Measurements from ENCODE around the gene AMBP. TPM values are rescaled to one million over a fixed set of nuclear protein-coding genes. Genes with fewer than 3 reads are reported as not detected.
"Not testable (repeated sequence)": the region's sequence is repeated elsewhere in the genome, so short reads cannot be mapped to it uniquely, and the experiment has no call there.

The AMBP gene
- polyA plus RNA-seq, 4 donors = 0.81 to 1.9 (median 1.8) TPM

DNA sequence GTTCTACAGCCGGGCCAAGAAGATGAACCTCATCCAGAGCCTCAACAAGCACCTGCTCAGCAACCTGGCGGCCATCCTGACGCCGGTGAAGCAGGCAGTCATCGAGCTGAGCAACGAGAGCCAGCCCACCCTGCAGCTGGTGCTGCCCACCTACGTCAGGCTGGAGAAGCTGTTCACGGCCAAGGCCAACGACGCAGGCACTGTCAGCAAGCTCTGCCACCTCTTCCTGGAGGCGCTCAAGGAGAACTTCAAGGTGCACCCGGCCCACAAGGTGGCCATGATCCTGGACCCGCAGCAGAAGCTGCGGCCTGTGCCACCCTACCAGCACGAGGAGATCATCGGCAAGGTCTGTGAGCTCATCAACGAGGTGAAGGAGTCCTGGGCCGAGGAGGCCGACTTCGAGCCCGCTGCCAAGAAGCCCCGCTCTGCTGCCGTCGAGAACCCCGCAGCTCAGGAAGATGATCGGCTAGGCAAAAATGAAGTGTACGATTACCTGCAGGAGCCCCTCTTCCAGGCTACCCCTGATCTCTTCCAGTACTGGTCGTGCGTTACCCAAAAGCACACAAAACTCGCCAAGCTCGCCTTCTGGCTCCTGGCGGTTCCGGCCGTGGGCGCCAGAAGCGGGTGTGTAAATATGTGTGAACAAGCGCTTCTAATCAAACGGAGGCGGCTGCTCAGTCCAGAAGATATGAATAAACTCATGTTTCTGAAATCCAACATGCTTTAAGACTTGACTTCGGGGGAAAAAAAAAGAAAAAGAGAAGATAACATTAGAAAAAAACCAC is 28.5 kb downstream of the AMBP start:
- Histone ChIP-seq H3K27ac (ENCODE audit: low read depth in 1 of 3, low read length in 2 of 3) (no peak overlapping the region), H3K9me3 (ENCODE audit: control insufficient read depth in 2 of 2, insufficient read depth in 1 of 2, low read depth in 1 of 2, low read length in 1 of 2) (no peaks in the 10 kb centered on the region), H3K27me3 (ENCODE audit: control insufficient read depth in 3 of 3, insufficient read depth in 3 of 3, low read length in 3 of 3) (no peaks in the 10 kb centered on the region), H3K4me3 (ENCODE audit: low read depth in 1 of 3, low read length in 3 of 3) (no peak overlapping the region), H3K36me3 (ENCODE audit: control insufficient read depth in 3 of 3, insufficient read depth in 2 of 3, low read depth in 1 of 3, low read length in 3 of 3) (peaks cover 0 to 49% (median 0%) of the 10 kb centered on the region in 3 donors), H3K4me1 (ENCODE audit: control insufficient read depth in 3 of 3, insufficient read depth in 2 of 3, low read depth in 1 of 3, low read length in 2 of 3) (no peaks in the 10 kb centered on the region)
- 94 to 95% (median 94%) methylated on average over 40 of the region's 40 CpGs for WGBS, 3 donors
- FAIRE-seq (no peak), DNase-seq (no peak)

DNA sequence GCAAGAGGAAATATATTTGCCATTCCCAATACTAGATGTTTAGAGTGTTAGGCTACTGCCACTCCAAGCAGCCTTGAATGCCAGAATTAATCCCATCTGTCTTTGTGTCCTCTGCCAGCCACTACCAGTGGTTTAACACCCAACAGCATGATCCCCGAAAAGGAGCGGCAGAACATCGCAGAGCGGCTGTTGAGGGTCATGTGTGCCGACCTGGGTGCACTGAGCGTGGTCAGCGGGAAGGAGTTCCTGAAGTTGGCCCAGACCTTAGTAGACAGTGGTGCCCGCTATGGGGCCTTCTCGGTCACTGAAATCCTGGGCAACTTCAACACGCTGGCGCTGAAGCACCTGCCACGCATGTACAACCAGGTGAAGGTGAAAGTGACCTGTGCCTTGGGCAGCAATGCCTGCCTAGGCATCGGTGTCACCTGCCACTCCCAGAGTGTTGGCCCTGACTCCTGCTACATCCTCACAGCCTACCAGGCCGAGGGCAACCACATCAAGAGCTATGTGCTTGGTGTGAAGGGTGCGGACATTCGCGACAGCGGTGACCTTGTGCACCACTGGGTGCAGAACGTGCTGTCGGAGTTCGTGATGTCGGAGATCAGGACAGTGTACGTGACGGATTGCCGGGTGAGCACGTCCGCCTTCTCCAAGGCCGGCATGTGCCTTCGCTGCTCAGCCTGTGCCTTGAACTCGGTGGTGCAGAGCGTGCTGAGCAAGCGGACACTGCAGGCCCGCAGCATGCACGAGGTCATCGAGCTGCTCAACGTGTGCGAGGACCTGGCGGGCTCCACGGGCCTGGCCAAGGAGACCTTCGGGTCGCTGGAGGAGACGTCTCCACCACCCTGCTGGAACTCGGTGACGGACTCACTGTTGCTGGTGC is 29.3 kb downstream of the AMBP start:
- Histone ChIP-seq H3K9me3 (ENCODE audit: control insufficient read depth in 2 of 2, insufficient read depth in 1 of 2, low read depth in 1 of 2, low read length in 1 of 2) (no peaks in the 10 kb centered on the region), H3K4me1 (ENCODE audit: control insufficient read depth in 3 of 3, insufficient read depth in 2 of 3, low read depth in 1 of 3, low read length in 2 of 3) (no peaks in the 10 kb centered on the region), H3K27me3 (ENCODE audit: control insufficient read depth in 3 of 3, insufficient read depth in 3 of 3, low read length in 3 of 3) (no peaks in the 10 kb centered on the region), H3K36me3 (ENCODE audit: control insufficient read depth in 3 of 3, insufficient read depth in 2 of 3, low read depth in 1 of 3, low read length in 3 of 3) (peaks cover 0 to 45% (median 0%) of the 10 kb centered on the region in 3 donors), H3K4me3 (ENCODE audit: low read depth in 1 of 3, low read length in 3 of 3) (no peak overlapping the region), H3K27ac (ENCODE audit: low read depth in 1 of 3, low read length in 2 of 3) (no peak overlapping the region)
- FAIRE-seq (no peak), DNase-seq (no peak)
- WGBS, 3 donors = 94 to 97% (median 95%) methylated on average over 42 to 44 of the region's 44 CpGs

DNA sequence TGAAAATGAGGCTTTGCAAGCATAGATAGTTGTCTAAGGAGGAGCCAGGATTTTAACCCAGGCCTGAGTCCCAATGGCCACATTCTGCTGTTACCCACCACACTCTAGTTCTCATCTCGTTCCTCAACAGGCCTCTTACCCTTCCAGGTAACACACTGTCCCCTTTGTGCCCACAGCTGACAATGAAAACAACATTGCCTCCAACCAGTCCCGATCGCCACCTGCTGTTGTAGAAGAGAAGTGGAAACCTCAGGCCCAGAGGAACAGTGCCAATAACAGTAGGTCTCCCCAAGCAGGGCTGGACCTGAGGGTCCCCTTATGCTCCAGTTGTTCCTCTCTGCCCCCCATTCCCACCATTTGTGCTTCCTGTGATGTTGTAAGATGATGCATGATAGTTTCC is 30.4 kb downstream of the AMBP start:
- H3K9me3 ChIP-seq (ENCODE audit: control insufficient read depth in 2 of 2, insufficient read depth in 1 of 2, low read depth in 1 of 2, low read length in 1 of 2) = no peaks in the 10 kb centered on the region
- H3K27ac ChIP-seq (ENCODE audit: low read depth in 1 of 3, low read length in 2 of 3) = no peak overlapping the region
- H3K27me3 ChIP-seq (ENCODE audit: control insufficient read depth in 3 of 3, insufficient read depth in 3 of 3, low read length in 3 of 3) = no peaks in the 10 kb centered on the region
- WGBS, 3 donors = 44 to 74% (median 66%) methylated on average over 3 of the region's 3 CpGs
- DNase-seq (peak; percentile 37 to 54), FAIRE-seq (no peak)
- peaks cover 0 to 42% (median 0%) of the 10 kb centered on the region in 3 donors for H3K36me3 ChIP-seq (ENCODE audit: control insufficient read depth in 3 of 3, insufficient read depth in 2 of 3, low read depth in 1 of 3, low read length in 3 of 3)
- no peak overlapping the region for H3K4me3 ChIP-seq (ENCODE audit: low read depth in 1 of 3, low read length in 3 of 3)
- no peaks in the 10 kb centered on the region for H3K4me1 ChIP-seq (ENCODE audit: control insufficient read depth in 3 of 3, insufficient read depth in 2 of 3, low read depth in 1 of 3, low read length in 2 of 3)

DNA sequence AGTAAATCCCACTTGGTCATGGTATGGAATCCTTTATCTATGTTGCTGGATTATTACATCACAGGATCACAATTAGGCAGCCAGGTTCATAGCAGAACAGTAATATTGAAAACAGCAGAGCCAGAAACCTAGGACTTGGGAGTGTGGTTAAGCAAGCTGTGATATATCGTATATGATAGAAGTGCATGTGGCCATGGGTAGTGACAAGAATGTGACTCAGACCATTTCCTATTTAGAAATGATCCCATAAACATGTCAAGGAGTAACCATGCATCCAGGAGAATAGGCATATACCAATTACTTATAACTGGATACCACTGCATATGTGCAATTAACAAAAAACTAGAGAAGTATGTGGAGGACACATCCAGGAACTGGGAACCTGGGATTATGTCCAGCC is 31.2 kb downstream of the AMBP start:
- H3K36me3 ChIP-seq (ENCODE audit: control insufficient read depth in 3 of 3, insufficient read depth in 2 of 3, low read depth in 1 of 3, low read length in 3 of 3) = peaks cover 0 to 34% (median 0%) of the 10 kb centered on the region in 3 donors
- H3K4me1 ChIP-seq (ENCODE audit: control insufficient read depth in 3 of 3, insufficient read depth in 2 of 3, low read depth in 1 of 3, low read length in 2 of 3) = no peaks in the 10 kb centered on the region
- H3K9me3 ChIP-seq (ENCODE audit: control insufficient read depth in 2 of 2, insufficient read depth in 1 of 2, low read depth in 1 of 2, low read length in 1 of 2) = no peaks in the 10 kb centered on the region
- no peak for DNase-seq
- H3K27ac ChIP-seq (ENCODE audit: low read depth in 1 of 3, low read length in 2 of 3) = no peak overlapping the region
- H3K27me3 ChIP-seq (ENCODE audit: control insufficient read depth in 3 of 3, insufficient read depth in 3 of 3, low read length in 3 of 3) = no peaks in the 10 kb centered on the region
- H3K4me3 ChIP-seq (ENCODE audit: low read depth in 1 of 3, low read length in 3 of 3) = no peak overlapping the region
- 80 to 93% (median 83%) methylated on average over 1 of the region's 1 CpG for WGBS, 3 donors
- no peak for FAIRE-seq

DNA sequence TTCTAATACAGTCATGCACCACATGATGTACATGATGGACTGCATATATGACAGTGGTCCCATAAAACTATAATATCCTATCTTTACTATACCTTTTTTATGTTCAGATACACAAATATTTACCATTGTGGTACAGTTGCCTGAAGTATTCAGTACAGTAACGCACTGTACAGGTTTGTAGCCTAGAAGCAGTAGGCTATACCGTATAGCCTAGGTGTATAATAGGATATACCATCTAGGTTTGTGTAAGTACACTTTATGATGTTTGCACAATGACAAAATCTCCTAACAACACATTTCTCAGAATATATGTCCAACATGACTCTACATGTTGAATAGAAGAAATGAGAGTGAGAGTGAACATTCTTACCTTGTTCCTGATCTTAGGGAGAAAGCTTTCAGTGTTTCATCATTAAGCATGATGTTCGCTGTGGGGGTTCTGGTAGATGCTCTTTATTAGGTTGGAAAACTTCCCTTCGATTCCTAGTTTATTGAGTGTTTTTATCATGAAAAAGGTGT is 31.8 kb downstream of the AMBP start:
- Histone ChIP-seq H3K9me3 (ENCODE audit: control insufficient read depth in 2 of 2, insufficient read depth in 1 of 2, low read depth in 1 of 2, low read length in 1 of 2) (no peaks in the 10 kb centered on the region), H3K36me3 (ENCODE audit: control insufficient read depth in 3 of 3, insufficient read depth in 2 of 3, low read depth in 1 of 3, low read length in 3 of 3) (peaks cover 0 to 29% (median 0%) of the 10 kb centered on the region in 3 donors), H3K27ac (ENCODE audit: low read depth in 1 of 3, low read length in 2 of 3) (no peak overlapping the region), H3K4me1 (ENCODE audit: control insufficient read depth in 3 of 3, insufficient read depth in 2 of 3, low read depth in 1 of 3, low read length in 2 of 3) (no peaks in the 10 kb centered on the region), H3K27me3 (ENCODE audit: control insufficient read depth in 3 of 3, insufficient read depth in 3 of 3, low read length in 3 of 3) (no peaks in the 10 kb centered on the region), H3K4me3 (ENCODE audit: low read depth in 1 of 3, low read length in 3 of 3) (no peak overlapping the region)
- DNase-seq (no peak), FAIRE-seq (no peak)
- 94 to 95% (median 94%) methylated on average over 4 of the region's 4 CpGs for WGBS, 3 donors

DNA sequence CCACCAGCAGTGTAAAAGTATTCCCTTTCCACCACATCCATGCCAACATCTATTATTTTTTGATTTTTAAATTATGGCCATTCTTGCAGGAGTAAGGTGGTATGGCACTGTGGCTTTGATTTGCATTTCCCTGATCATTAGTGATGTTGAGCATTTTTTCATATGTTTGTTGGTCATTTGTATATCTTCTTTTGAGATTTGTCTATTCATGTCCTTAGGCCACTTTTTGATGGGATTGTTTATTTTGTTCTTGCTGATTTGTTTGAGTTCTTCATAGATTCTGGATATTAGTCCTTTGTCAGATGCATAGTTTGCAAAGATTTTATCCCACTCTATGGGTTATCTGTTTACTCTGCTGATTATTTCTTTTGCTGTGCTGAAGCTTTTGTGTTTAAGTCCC is 34.4 kb downstream of the AMBP start:
- FAIRE-seq; H3K27ac ChIP-seq (ENCODE audit: low read depth in 1 of 3, low read length in 2 of 3); H3K4me3 ChIP-seq (ENCODE audit: low read depth in 1 of 3, low read length in 3 of 3); H3K4me1 ChIP-seq (ENCODE audit: control insufficient read depth in 3 of 3, insufficient read depth in 2 of 3, low read depth in 1 of 3, low read length in 2 of 3); H3K9me3 ChIP-seq (ENCODE audit: control insufficient read depth in 2 of 2, insufficient read depth in 1 of 2, low read depth in 1 of 2, low read length in 1 of 2); DNase-seq; H3K27me3 ChIP-seq (ENCODE audit: control insufficient read depth in 3 of 3, insufficient read depth in 3 of 3, low read length in 3 of 3): not testable (repeated sequence)
- H3K36me3 ChIP-seq (ENCODE audit: control insufficient read depth in 3 of 3, insufficient read depth in 2 of 3, low read depth in 1 of 3, low read length in 3 of 3) = peaks cover 0 to 16% (median 0%) of the 10 kb centered on the region in 3 donors

DNA sequence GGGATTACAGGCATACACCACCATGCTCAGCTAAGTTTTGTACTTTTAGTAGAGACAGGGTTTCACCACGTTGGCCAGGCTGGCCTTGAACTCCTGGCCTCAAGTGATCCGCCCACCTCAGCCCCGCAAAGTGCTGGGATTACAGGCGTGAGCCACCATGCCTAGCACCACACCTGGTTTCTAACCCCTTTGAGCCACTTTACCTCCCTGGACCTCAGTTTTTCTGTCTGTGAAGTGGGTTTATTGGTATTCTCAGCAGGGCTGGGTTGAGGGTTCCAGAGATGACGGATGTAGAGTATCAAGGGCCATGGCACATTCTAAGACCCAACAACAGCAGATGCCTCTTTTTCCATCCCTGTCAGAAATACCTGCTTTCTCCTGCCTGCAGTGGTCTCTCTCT is 38.6 kb downstream of the AMBP start:
- FAIRE-seq = no peak
- no peak for DNase-seq

DNA sequence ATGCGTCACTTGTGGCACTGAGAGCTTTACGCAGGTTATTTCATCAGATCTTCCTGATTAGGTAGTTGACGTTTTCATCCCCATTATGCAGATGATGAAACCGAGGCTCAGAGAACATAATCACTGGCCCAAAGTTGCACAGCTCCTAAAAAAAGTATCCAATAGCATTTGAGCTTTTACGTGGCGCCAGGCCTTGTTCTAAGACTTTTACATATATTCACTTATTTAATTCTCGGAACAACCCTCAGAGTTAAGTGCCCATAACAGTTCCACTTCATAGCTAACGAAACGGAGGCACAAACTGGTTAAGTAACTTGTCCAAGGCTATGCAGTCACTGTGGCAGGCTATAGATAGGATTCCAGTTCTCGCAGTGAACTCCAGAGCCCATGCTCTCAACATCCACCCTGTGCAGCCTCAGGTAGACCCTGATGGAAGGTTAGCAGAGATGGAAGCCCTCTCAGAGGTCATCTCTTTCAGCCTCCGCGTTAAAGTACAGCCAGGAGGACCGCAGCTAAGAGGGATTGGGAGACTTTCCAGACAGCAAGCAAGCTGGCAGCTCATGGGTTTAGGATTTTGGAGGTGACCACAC is 39.3 kb downstream of the AMBP start:
- DNase-seq = no peak
- WGBS, 3 donors = 92 to 94% (median 93%) methylated on average over 13 of the region's 13 CpGs
- Histone ChIP-seq H3K4me1 (ENCODE audit: control insufficient read depth in 3 of 3, insufficient read depth in 2 of 3, low read depth in 1 of 3, low read length in 2 of 3) (no peaks in the 10 kb centered on the region), H3K9me3 (ENCODE audit: control insufficient read depth in 2 of 2, insufficient read depth in 1 of 2, low read depth in 1 of 2, low read length in 1 of 2) (peaks cover 0 to 5% of the 10 kb centered on the region in 2 donors), H3K27ac (ENCODE audit: low read depth in 1 of 3, low read length in 2 of 3) (no peak overlapping the region), H3K36me3 (ENCODE audit: control insufficient read depth in 3 of 3, insufficient read depth in 2 of 3, low read depth in 1 of 3, low read length in 3 of 3) (peaks cover 0 to 50% (median 3%) of the 10 kb centered on the region in 3 donors), H3K27me3 (ENCODE audit: control insufficient read depth in 3 of 3, insufficient read depth in 3 of 3, low read length in 3 of 3) (no peaks in the 10 kb centered on the region), H3K4me3 (ENCODE audit: low read depth in 1 of 3, low read length in 3 of 3) (no peak overlapping the region)
- FAIRE-seq = no peak

More for the DNA sequence above, 38.6 kb downstream of the AMBP start:
- peaks cover 0 to 5% of the 10 kb centered on the region in 2 donors for H3K9me3 ChIP-seq (ENCODE audit: control insufficient read depth in 2 of 2, insufficient read depth in 1 of 2, low read depth in 1 of 2, low read length in 1 of 2)
- no peak overlapping the region for H3K27ac ChIP-seq (ENCODE audit: low read depth in 1 of 3, low read length in 2 of 3)
- no peak overlapping the region for H3K4me3 ChIP-seq (ENCODE audit: low read depth in 1 of 3, low read length in 3 of 3)
- H3K36me3 ChIP-seq (ENCODE audit: control insufficient read depth in 3 of 3, insufficient read depth in 2 of 3, low read depth in 1 of 3, low read length in 3 of 3) = peaks cover 0 to 44% (median 3%) of the 10 kb centered on the region in 3 donors
- H3K27me3 ChIP-seq (ENCODE audit: control insufficient read depth in 3 of 3, insufficient read depth in 3 of 3, low read length in 3 of 3) = no peaks in the 10 kb centered on the region
- H3K4me1 ChIP-seq (ENCODE audit: control insufficient read depth in 3 of 3, insufficient read depth in 2 of 3, low read depth in 1 of 3, low read length in 2 of 3) = no peaks in the 10 kb centered on the region
- 76 to 82% (median 80%) methylated on average over 5 of the region's 5 CpGs for WGBS, 3 donors

All from small intestine (tissue), 7 donors.